H1 (cell line): ENCODE data around the gene BCL2A1. TPM values are rescaled to one million over a fixed set of nuclear protein-coding genes. Genes with fewer than 3 reads are reported as not detected.

Experiments
- GTF2F1 ChIP-seq: IDR thresholded peaks from 2 replicates; pipeline ENCODE4 v1.6.1; 2012; ENCODE audit warnings: low read depth, low read length, improper control_type of control experiment, borderline replicate concordance
- polyA plus RNA-seq, 7 experiments: library from polyadenylated mRNA; depleted of rRNA in 3 of 7; stranded (reverse) in 5 of 7; unstranded in 2 of 7; fragments of >200 nt in 5 of 7; fragments of 200-250 nt in 2 of 7; gene quantifications; 1 replicate in 5 of 7; 2 replicates in 1 of 7; 4 replicates in 1 of 7; pipeline versions ENCODE4 v1.2.1 to v1.2.3, GENCODE V29; 2011 to 2013; ENCODE audit warnings: missing spikeins in 2 of 7, mixed read lengths in 2 of 7
- total RNA-seq: library from RNA; stranded (reverse); fragmentation: NEBNext Ultra II Directional; extraction: Animal tissue kit (Norgen Biotek cat#: 25700); gene quantifications from 2 replicates; pipeline ENCODE4 v1.2.1, GENCODE V29; 2021

The BCL2A1 gene
- total and polyA plus RNA-seq, 2 of the 8 experiments (the other 6 are each of a cell fraction or from before 2014, with no cell fraction given): not detected

- no peak for TF ChIP-seq GTF2F1
These were observed 1.9 kb downstream of the BCL2A1 start (continued) for GRCh38 chr15:79969146-79969545.
